H9 (cell line): ENCODE results near the gene DIAPH2. TPM values are rescaled to one million over a fixed set of nuclear protein-coding genes. Genes with fewer than 3 reads are reported as not detected.

Source experiments
- DNase-seq: peaks from one replicate; pipeline ENCODE4 v3.0.0-alpha.2; 2017
- H2AFZ ChIP-seq: one replicate; pipeline ENCODE4 v1.6.1; 2013; ENCODE audit warnings: mild to moderate bottlenecking, low read length, control low read depth, moderate library complexity
- H2AK5ac ChIP-seq: 2 replicates; pipeline ENCODE4 v1.6.1; 2013; ENCODE audit warnings: low read length, control low read depth, mixed read lengths; ENCODE audit not compliant: insufficient read length
- H2BK120ac ChIP-seq: one replicate; pipeline ENCODE4 v1.6.1; 2013; ENCODE audit warnings: low read depth, mild to moderate bottlenecking, low read length, control low read depth, inconsistent platforms; ENCODE audit not compliant: poor library complexity, severe bottlenecking
- H2BK12ac ChIP-seq: 2 replicates; pipeline ENCODE4 v1.6.1; 2013; ENCODE audit warnings: low read length, control low read depth, mixed read lengths, low read depth; ENCODE audit not compliant: insufficient read length
- H2BK15ac ChIP-seq: 2 replicates; pipeline ENCODE4 v1.6.1; 2013; ENCODE audit warnings: low read depth, low read length, control low read depth
- H2BK20ac ChIP-seq: one replicate; pipeline ENCODE4 v1.6.1; 2013; ENCODE audit warnings: low read depth, mild to moderate bottlenecking, low read length, control low read depth, inconsistent platforms; ENCODE audit not compliant: poor library complexity, severe bottlenecking
- H2BK5ac ChIP-seq: 2 replicates; pipeline ENCODE4 v1.6.1; 2013; ENCODE audit warnings: low read length, control low read depth, mixed read lengths; ENCODE audit not compliant: insufficient read length
- H3K14ac ChIP-seq: 2 replicates; pipeline ENCODE4 v1.6.1; 2013; ENCODE audit warnings: low read length, control low read depth; ENCODE audit not compliant: insufficient read depth
- H3K18ac ChIP-seq: 2 replicates; pipeline ENCODE4 v1.6.1; 2013; ENCODE audit warnings: low read depth, mild to moderate bottlenecking, mixed read lengths, low read length, control low read depth; ENCODE audit not compliant: insufficient read length
- H3K23ac ChIP-seq: 2 replicates; pipeline ENCODE4 v1.6.1; 2013; ENCODE audit warnings: low read length, control low read depth, mixed read lengths, low read depth; ENCODE audit not compliant: insufficient read length
- H3K23me2 ChIP-seq: 2 replicates; pipeline ENCODE4 v1.6.1; 2013; ENCODE audit warnings: low read depth, mild to moderate bottlenecking, mixed read lengths, low read length, control low read depth; ENCODE audit not compliant: insufficient read length, poor library complexity, severe bottlenecking
- H3K27ac ChIP-seq: 2 replicates; pipeline ENCODE4 v1.5.1; 2013; ENCODE audit warnings: low read length, control low read depth, mixed read lengths, low read depth; ENCODE audit not compliant: insufficient read length
- H3K27me3 ChIP-seq: 2 replicates; pipeline ENCODE4 v1.6.1; 2013; ENCODE audit warnings: low read length, control low read depth, inconsistent platforms; ENCODE audit not compliant: insufficient read depth
- H3K4ac ChIP-seq: 2 replicates; pipeline ENCODE4 v1.6.1; 2013; ENCODE audit warnings: low read depth, mild to moderate bottlenecking, control low read depth, inconsistent platforms, low read length, moderate library complexity
- H3K4me1 ChIP-seq: 2 replicates; pipeline ENCODE4 v1.6.1; 2013; ENCODE audit warnings: low read length, control low read depth, inconsistent platforms; ENCODE audit not compliant: insufficient read depth
- H3K4me2 ChIP-seq: 2 replicates; pipeline ENCODE4 v1.6.1; 2013; ENCODE audit warnings: low read length, control low read depth, mixed read lengths; ENCODE audit not compliant: insufficient read length, insufficient read depth
- H3K56ac ChIP-seq: 2 replicates; pipeline ENCODE4 v1.6.1; 2013; ENCODE audit warnings: low read depth, mild to moderate bottlenecking, mixed read lengths, low read length, control low read depth; ENCODE audit not compliant: insufficient read length
- H3K79me1 ChIP-seq: 2 replicates; pipeline ENCODE4 v1.6.1; 2013; ENCODE audit warnings: low read depth, mild to moderate bottlenecking, moderate library complexity, low read length, control low read depth, inconsistent platforms; ENCODE audit not compliant: insufficient read depth, poor library complexity, severe bottlenecking
- H3K79me2 ChIP-seq: 2 replicates; pipeline ENCODE4 v1.6.1; 2013; ENCODE audit warnings: low read length, control low read depth, inconsistent platforms; ENCODE audit not compliant: insufficient read depth
- H3K9ac ChIP-seq: 2 replicates; pipeline ENCODE4 v1.6.1; 2013; ENCODE audit warnings: low read length, control low read depth, mixed read lengths; ENCODE audit not compliant: insufficient read length; ENCODE audit errors: extremely low read depth
- H3K9me3 ChIP-seq: one replicate; pipeline ENCODE4 v1.6.1; 2013; ENCODE audit warnings: low read depth, low read length, inconsistent platforms; ENCODE audit not compliant: control insufficient read depth
- H3T11ph ChIP-seq: one replicate; pipeline ENCODE4 v1.6.1; 2013; ENCODE audit warnings: mild to moderate bottlenecking, low read length, control low read depth, inconsistent platforms
- H4K20me1 ChIP-seq: one replicate; pipeline ENCODE4 v1.6.1; 2013; ENCODE audit not compliant: control insufficient read depth, insufficient read length, insufficient read depth
- H4K5ac ChIP-seq: 2 replicates; pipeline ENCODE4 v1.6.1; 2013; ENCODE audit warnings: low read depth, mild to moderate bottlenecking, mixed read lengths, low read length, control low read depth; ENCODE audit not compliant: insufficient read length
- H4K8ac ChIP-seq: replicated peaks from 2 replicates; pipeline ENCODE4 v1.6.1; 2013; ENCODE audit warnings: low read length, control low read depth, mixed read lengths, low read depth; ENCODE audit not compliant: insufficient read length
- H4K91ac ChIP-seq: 2 replicates; pipeline ENCODE4 v1.6.1; 2013; ENCODE audit warnings: low read depth, mild to moderate bottlenecking, moderate library complexity, mixed read lengths, low read length, control low read depth; ENCODE audit not compliant: insufficient read length
- H3K27ac Mint-ChIP-seq, 3 experiments: 2 replicates in 2 of 3; 3 replicates in 1 of 3; pipeline ENCODE4 v1.8.0; 2020 to 2021; ENCODE audit warnings: mixed read lengths in 3 of 3, mild to moderate bottlenecking in 1 of 3, moderate library complexity in 1 of 3
- H3K27me3 Mint-ChIP-seq: 2 replicates; pipeline ENCODE4 v1.8.0; 2021; ENCODE audit warnings: low read depth, mild to moderate bottlenecking, moderate library complexity, mixed read lengths
- H3K36me3 Mint-ChIP-seq, 3 experiments: 2 replicates in 2 of 3; 3 replicates in 1 of 3; pipeline ENCODE4 v1.8.0; 2020 to 2021; ENCODE audit warnings: low read depth in 3 of 3, mixed read lengths in 3 of 3; ENCODE audit not compliant: insufficient read depth in 1 of 3
- H3K4me1 Mint-ChIP-seq, 2 experiments: 2 replicates each; pipeline ENCODE4 v1.8.0; 2020; ENCODE audit warnings: mixed read lengths in 2 of 2
- H3K4me3 Mint-ChIP-seq, 2 experiments: 2 replicates in 1 of 2; 3 replicates in 1 of 2; pipeline ENCODE4 v1.8.0; 2020 to 2021; ENCODE audit warnings: mild to moderate bottlenecking in 2 of 2, mixed read lengths in 2 of 2, moderate library complexity in 1 of 2
- H3K9me3 Mint-ChIP-seq, 2 experiments: 2 replicates in 1 of 2; 3 replicates in 1 of 2; pipeline ENCODE4 v1.8.0; 2020; ENCODE audit warnings: mild to moderate bottlenecking in 2 of 2, mixed read lengths in 2 of 2, moderate library complexity in 1 of 2
- WGBS: extraction: QIAGEN DNeasy Blood & Tissue Kit; methylation state at CpG from one replicate; pipeline ENCODE4 v1.1.7; 2013; ENCODE audit warnings: missing lambda C conversion rate, low lambda C conversion rate, mixed read lengths; ENCODE audit not compliant: insufficient read length; ENCODE audit errors: extremely low coverage; 5-methylcytosine and 5-hydroxymethylcytosine counted together
- total RNA-seq: library from RNA; stranded (reverse); gene quantifications from 2 replicates; pipeline ENCODE4 v1.2.1, GENCODE V29; 2021
- TF ChIP-seq, protein P1 (sequence below): fragments of 200-600 bp; sonication (generic); conservative IDR thresholded peaks from 3 replicates; pipeline ENCODE4 v1.8.0; 2021; ENCODE audit warnings: antibody characterized with exemption, mild to moderate bottlenecking

Gene DIAPH2
- total RNA-seq, 1 experiment from 2014 or later, result 45.4 TPM

DNA sequence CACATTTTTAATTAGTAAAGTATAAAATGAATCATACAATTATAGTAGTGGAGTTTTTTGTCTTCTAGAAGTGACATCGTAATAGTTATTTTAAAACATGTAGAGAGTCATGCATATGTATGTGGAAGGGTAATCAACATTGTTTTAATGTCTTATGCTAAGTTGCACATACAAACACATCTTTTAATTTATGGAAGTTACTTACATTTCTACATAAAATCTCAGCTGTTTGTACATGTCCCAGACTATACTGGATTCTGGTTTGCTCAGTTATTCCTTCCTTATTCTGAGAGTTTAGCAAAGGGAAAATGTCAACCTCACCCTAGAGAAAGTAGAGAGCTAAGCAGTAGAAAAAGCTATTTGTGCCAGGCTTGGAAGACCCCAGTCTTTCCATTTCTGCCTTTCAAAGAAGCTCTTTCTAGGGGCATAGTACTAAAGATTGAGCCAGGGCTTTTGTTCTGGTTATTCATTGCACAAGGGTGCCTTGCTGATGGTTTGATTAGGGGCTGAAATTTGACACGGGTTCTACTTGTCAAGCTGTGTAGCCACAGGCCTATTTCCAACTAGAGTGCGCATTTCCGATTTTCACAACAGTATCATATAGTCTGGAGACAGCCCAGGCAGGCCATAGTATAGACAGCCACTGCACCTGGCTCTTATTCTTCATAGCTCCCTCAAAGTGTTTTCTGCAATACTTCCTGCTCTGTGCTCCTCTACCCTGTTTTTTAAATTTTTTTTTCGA is 305.4 kb downstream of the DIAPH2 start:
- H3K36me3 Mint-ChIP-seq, result 0 out of 7 replicates have a peak, but pooled peaks cover 0 to 3% (median 0%) of the 10 kb centered on the region in 3 experiments
- no peaks in the 10 kb centered on the region for H3K27me3 Mint-ChIP-seq
- peaks cover 19 to 26% of the 10 kb centered on the region in 2 experiments for H3K4me1 Mint-ChIP-seq
- Histone ChIP-seq H2BK12ac (no peak overlapping the region), H3K4me1 (no peaks in the 10 kb centered on the region), H3K4me2 (no peak overlapping the region), H4K8ac (no peak overlapping the region), H3T11ph (no peak overlapping the region), H3K23ac (no peak overlapping the region), H2BK20ac (no peak overlapping the region), H2BK120ac (no peak overlapping the region), H3K79me2 (no peaks in the 10 kb centered on the region), H4K20me1 (no peaks in the 10 kb centered on the region), H3K18ac (no peak overlapping the region), H3K23me2 (no peaks in the 10 kb centered on the region), H3K9ac (no peak overlapping the region), H3K4ac (no peak overlapping the region), H3K56ac (no peak overlapping the region), H2BK15ac (no peak overlapping the region), H2AK5ac (no peak overlapping the region), H2AFZ (no peak overlapping the region), H3K27ac (no peak overlapping the region), H3K14ac (no peak overlapping the region), H3K79me1 (no peaks in the 10 kb centered on the region), H2BK5ac (no peak overlapping the region), H4K5ac (no peak overlapping the region), H3K9me3 (no peaks in the 10 kb centered on the region), H3K27me3 (no peaks in the 10 kb centered on the region), H4K91ac (no peak overlapping the region)
- H3K9me3 Mint-ChIP-seq, result no peaks in the 10 kb centered on the region
- no peak overlapping the region for H3K4me3 Mint-ChIP-seq
- WGBS, result no CpG with 5 or more reads among the region's 5 CpGs
- no peak for DNase-seq
- TF ChIP-seq, protein P1, sequence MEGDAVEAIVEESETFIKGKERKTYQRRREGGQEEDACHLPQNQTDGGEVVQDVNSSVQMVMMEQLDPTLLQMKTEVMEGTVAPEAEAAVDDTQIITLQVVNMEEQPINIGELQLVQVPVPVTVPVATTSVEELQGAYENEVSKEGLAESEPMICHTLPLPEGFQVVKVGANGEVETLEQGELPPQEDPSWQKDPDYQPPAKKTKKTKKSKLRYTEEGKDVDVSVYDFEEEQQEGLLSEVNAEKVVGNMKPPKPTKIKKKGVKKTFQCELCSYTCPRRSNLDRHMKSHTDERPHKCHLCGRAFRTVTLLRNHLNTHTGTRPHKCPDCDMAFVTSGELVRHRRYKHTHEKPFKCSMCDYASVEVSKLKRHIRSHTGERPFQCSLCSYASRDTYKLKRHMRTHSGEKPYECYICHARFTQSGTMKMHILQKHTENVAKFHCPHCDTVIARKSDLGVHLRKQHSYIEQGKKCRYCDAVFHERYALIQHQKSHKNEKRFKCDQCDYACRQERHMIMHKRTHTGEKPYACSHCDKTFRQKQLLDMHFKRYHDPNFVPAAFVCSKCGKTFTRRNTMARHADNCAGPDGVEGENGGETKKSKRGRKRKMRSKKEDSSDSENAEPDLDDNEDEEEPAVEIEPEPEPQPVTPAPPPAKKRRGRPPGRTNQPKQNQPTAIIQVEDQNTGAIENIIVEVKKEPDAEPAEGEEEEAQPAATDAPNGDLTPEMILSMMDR, result no peak
- peak overlapping the region in 1 of 3 experiments; percentile 6; a peak in 1 of 7 replicates for H3K27ac Mint-ChIP-seq
